HG03439 (cell line): ENCODE measurements around the gene EEFSEC.

ENCODE experiments used
- ATAC-seq: cut with Tn5 transposase; IDR thresholded peaks from one replicate; pipeline ENCODE4 v1.9.1; 2021; ENCODE audit warnings: mild to moderate bottlenecking, moderate library complexity; ENCODE audit not compliant: unreplicated experiment

The EEFSEC gene

GRCh38 chr3:128329491-128330213 lies 176.4 kb downstream of the EEFSEC start:
- ATAC-seq = no peak

- no peak for ATAC-seq
Observed at GRCh38 chr3:128330214-128330842, 177.0 kb downstream of the EEFSEC start.

GRCh38 chr3:128334086-128334645 lies 180.9 kb downstream of the EEFSEC start:
- no peak for ATAC-seq

- ATAC-seq = no peak
Observed at GRCh38 chr3:128334766-128335165, 181.5 kb downstream of the EEFSEC start.

- no peak for ATAC-seq
Observed at GRCh38 chr3:128335621-128336296, 182.5 kb downstream of the EEFSEC start.

- ATAC-seq = no peak
Observed at GRCh38 chr3:128336337-128337156, 183.3 kb downstream of the EEFSEC start.

GRCh38 chr3:128337305-128337704 lies 184.0 kb downstream of the EEFSEC start:
- ATAC-seq = no peak

- no peak for ATAC-seq
Observed at GRCh38 chr3:128338536-128339330, 185.5 kb downstream of the EEFSEC start.

- ATAC-seq = no peak
Observed at GRCh38 chr3:128339491-128340012, 186.3 kb downstream of the EEFSEC start.

- ATAC-seq = no peak
Observed at GRCh38 chr3:128340198-128340903, 187.1 kb downstream of the EEFSEC start.

- no peak for ATAC-seq
Observed at GRCh38 chr3:128340904-128341555, 187.7 kb downstream of the EEFSEC start.

- ATAC-seq = no peak
Observed at GRCh38 chr3:128341659-128342395, 188.5 kb downstream of the EEFSEC start.

- ATAC-seq = no peak
Observed at GRCh38 chr3:128342701-128343180, 189.5 kb downstream of the EEFSEC start.

GRCh38 chr3:128343287-128344051 lies 190.2 kb downstream of the EEFSEC start:
- ATAC-seq = no peak

GRCh38 chr3:128344052-128344735 lies 190.9 kb downstream of the EEFSEC start:
- ATAC-seq = no peak

- no peak for ATAC-seq
Observed at GRCh38 chr3:128345196-128345595, 191.9 kb downstream of the EEFSEC start.
